Testis (tissue), 2 donors: ENCODE data around the gene SEPTIN14.

ENCODE experiments used
- CTCF ChIP-seq, 3 experiments: fragments of 450-650 bp in 2 of 3; fragments of 200-600 bp in 1 of 3; sonication (generic) in 1 of 3; IDR thresholded peaks; one replicate each; pipeline ENCODE4 v1.5.1; 2016 to 2019; ENCODE audit warnings: antibody characterized with exemption in 3 of 3, mild to moderate bottlenecking in 2 of 3, moderate library complexity in 1 of 3
- POLR2A ChIP-seq: fragments of 450-650 bp; IDR thresholded peaks from one replicate; pipeline ENCODE4 v1.6.1; 2017; ENCODE audit warnings: antibody characterized with exemption, mild to moderate bottlenecking, moderate library complexity

- TF ChIP-seq CTCF (IDR thresholded peaks at IDR 0.05) (no peak), POLR2A (no peak)
Observed at GRCh38 chr7:55827577-55827976, 35.0 kb downstream of the SEPTIN14 start.
